Measurements from ENCODE around the gene CCDC90B. TPM values are rescaled to one million over a fixed set of nuclear protein-coding genes. Genes with fewer than 3 reads are reported as not detected.

CCDC90B gene, protein sequence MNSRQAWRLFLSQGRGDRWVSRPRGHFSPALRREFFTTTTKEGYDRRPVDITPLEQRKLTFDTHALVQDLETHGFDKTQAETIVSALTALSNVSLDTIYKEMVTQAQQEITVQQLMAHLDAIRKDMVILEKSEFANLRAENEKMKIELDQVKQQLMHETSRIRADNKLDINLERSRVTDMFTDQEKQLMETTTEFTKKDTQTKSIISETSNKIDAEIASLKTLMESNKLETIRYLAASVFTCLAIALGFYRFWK
- total RNA-seq (31.6 TPM), polyA plus RNA-seq (ENCODE audit: insufficient read depth, low read depth, low replicate concordance) (38.7 TPM)
- long read RNA-seq, donor 1, full-length matches to known transcripts: 18 of 18 reads
- long read RNA-seq, donor 1, partial matches to known transcripts: 0 of 18 reads
- long read RNA-seq, donor 1, other reads (novel, unspliced or antisense): 0 of 18 reads
- long read RNA-seq, donor 2, full-length matches to known transcripts: 24 of 24 reads
- long read RNA-seq, donor 2, partial matches to known transcripts: 0 of 24 reads
- long read RNA-seq, donor 2, other reads (novel, unspliced or antisense): 0 of 24 reads
- long read RNA-seq, donor 3, full-length matches to known transcripts: 15 of 15 reads
- long read RNA-seq, donor 3, partial matches to known transcripts: 0 of 15 reads
- long read RNA-seq, donor 3, other reads (novel, unspliced or antisense): 0 of 15 reads
- long read RNA-seq, donor 4, full-length matches to known transcripts: 21 of 21 reads
- long read RNA-seq, donor 4, partial matches to known transcripts: 0 of 21 reads
- long read RNA-seq, donor 4, other reads (novel, unspliced or antisense): 0 of 21 reads
- long read RNA-seq, donor 5, full-length matches to known transcripts: 3 of 3 reads
- long read RNA-seq, donor 5, partial matches to known transcripts: 0 of 3 reads
- long read RNA-seq, donor 5, other reads (novel, unspliced or antisense): 0 of 3 reads
- long read RNA-seq, donor 6, full-length matches to known transcripts: 34 of 34 reads
- long read RNA-seq, donor 6, partial matches to known transcripts: 0 of 34 reads
- long read RNA-seq, donor 6, other reads (novel, unspliced or antisense): 0 of 34 reads
- long read RNA-seq, donor 7, full-length matches to known transcripts: 24 of 33 reads
- long read RNA-seq, donor 7, partial matches to known transcripts: 3 of 33 reads
- long read RNA-seq, donor 7, other reads (novel, unspliced or antisense): 6 of 33 reads
- long read RNA-seq, donor 8, full-length matches to known transcripts: 23 of 29 reads
- long read RNA-seq, donor 8, partial matches to known transcripts: 6 of 29 reads
- long read RNA-seq, donor 8, other reads (novel, unspliced or antisense): 0 of 29 reads
- long read RNA-seq, donor 9, full-length matches to known transcripts: 10 of 10 reads
- long read RNA-seq, donor 9, partial matches to known transcripts: 0 of 10 reads
- long read RNA-seq, donor 9, other reads (novel, unspliced or antisense): 0 of 10 reads
- long read RNA-seq, donor 10, full-length matches to known transcripts: 16 of 21 reads
- long read RNA-seq, donor 10, partial matches to known transcripts: 5 of 21 reads
- long read RNA-seq, donor 10, other reads (novel, unspliced or antisense): 0 of 21 reads

DNA sequence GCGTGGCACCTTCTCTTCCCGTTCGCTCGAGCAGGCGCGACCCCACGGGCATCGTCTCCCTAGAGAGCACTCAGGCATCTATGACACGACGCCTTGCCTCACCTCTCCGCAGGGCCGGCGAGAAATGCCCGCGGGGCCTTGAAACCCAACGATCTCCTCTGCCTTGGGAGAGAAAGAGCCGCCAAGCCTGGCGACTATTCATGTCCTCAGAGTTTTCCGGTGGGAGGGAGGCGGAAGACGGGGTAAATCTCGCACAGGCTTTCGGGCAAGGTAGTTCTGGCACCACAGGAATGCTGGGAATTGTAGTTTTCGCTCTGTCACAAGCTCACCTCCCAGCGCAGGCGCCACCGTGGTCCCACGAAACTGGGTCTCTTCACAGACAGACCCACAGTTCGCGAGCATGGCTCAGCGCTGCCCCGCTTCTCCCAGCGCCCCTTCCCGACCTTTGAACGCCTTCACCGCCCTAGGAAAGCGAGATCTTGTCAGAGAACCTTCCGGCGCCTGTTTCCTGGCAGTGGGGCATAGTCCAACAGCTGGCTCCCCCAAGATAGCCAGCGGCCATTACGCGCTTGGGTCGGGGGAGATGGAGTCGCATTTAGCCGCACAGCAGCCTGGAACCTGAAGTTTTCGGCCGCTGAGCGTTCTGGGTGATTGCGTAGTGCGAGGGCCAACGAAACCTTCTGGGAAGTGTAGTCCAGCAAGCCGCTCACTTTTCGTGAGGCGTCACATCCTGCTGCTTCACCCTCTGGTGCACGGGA is at the start of gene CCDC90B:
Gene CCDC90B (minus strand): TSS at position 597 of the 758 bp plus-strand sequence. CDS start 395 bp downstream, at position 202.
- peak within 1 kb of the TSS; percentile 71 to 97 (median 72) for H3K9ac ChIP-seq (ENCODE audit: low read length in 3 of 3)
- H3K36me3 ChIP-seq (ENCODE audit: control insufficient read depth in 2 of 3, insufficient read depth in 3 of 3, low read length in 3 of 3): no peaks in the 10 kb centered on the region
- no peaks in the 10 kb centered on the region for H3K9me3 ChIP-seq (ENCODE audit: control insufficient read depth in 2 of 3, insufficient read depth in 1 of 3, low read length in 3 of 3)
- peak; percentile 60 for FAIRE-seq
- TF ChIP-seq, protein P1, sequence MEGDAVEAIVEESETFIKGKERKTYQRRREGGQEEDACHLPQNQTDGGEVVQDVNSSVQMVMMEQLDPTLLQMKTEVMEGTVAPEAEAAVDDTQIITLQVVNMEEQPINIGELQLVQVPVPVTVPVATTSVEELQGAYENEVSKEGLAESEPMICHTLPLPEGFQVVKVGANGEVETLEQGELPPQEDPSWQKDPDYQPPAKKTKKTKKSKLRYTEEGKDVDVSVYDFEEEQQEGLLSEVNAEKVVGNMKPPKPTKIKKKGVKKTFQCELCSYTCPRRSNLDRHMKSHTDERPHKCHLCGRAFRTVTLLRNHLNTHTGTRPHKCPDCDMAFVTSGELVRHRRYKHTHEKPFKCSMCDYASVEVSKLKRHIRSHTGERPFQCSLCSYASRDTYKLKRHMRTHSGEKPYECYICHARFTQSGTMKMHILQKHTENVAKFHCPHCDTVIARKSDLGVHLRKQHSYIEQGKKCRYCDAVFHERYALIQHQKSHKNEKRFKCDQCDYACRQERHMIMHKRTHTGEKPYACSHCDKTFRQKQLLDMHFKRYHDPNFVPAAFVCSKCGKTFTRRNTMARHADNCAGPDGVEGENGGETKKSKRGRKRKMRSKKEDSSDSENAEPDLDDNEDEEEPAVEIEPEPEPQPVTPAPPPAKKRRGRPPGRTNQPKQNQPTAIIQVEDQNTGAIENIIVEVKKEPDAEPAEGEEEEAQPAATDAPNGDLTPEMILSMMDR (IDR thresholded peaks at IDR 0.05; ENCODE audit: borderline replicate concordance, extremely low read depth, insufficient read depth): peak; percentile 42
- peak within 1 kb of the TSS; percentile 81 to 97 (median 94) for H3K4me3 ChIP-seq (ENCODE audit: low read length in 3 of 3)
- H3K27ac ChIP-seq (ENCODE audit: low read depth in 2 of 2, low read length in 2 of 2): peak within 1 kb of the TSS; percentile 97 to 100
- no peaks in the 10 kb centered on the region for H3K27me3 ChIP-seq (ENCODE audit: control insufficient read depth, insufficient read depth, low read length)
- DNase-seq: peak; percentile 97 to 99 (median 98)
- intact Hi-C loops (cut with DNase I): no loop called here
- H3K4me1 ChIP-seq (ENCODE audit: control insufficient read depth in 2 of 3, insufficient read depth in 2 of 3, low read depth in 1 of 3, low read length in 3 of 3): peaks cover 4 to 7% (median 5%) of the 10 kb centered on the region in 3 donors

DNA sequence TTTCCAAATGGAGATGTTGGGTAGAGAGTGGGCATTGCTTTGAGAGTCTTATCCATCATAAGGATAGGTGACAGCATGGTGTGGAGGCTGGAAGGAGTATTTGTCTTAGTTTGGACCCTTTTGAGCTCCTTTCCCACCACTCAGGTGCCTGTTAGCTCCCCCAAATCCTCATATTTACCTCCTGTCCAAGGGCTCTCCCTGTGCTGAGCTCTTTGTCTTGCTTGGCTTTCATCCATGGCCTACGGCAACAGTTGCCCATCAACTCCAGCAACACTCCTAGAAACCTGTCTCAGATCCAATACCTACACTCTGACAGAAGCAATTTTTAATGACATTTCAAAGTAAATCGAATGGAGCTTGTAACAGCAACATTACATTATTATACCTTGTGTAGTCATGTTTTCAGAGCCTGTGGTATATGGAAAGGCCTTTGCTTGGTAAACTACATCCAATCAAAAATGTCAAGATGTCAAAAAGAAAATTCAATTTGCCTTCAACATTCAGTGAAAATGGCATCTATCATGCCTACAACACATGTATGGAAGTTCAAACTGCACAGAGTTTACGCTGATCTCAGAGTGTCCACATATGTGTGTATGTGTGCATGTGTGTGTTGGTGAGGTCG is 49.4 kb upstream of the CCDC90B start:
- intact Hi-C loops (cut with DNase I): no loop called here
- Histone ChIP-seq H3K9ac (ENCODE audit: low read length in 3 of 3) (no peak overlapping the region), H3K4me3 (ENCODE audit: low read length in 3 of 3) (no peak overlapping the region), H3K36me3 (ENCODE audit: control insufficient read depth in 2 of 3, insufficient read depth in 3 of 3, low read length in 3 of 3) (no peaks in the 10 kb centered on the region), H3K27me3 (ENCODE audit: control insufficient read depth, insufficient read depth, low read length) (no peaks in the 10 kb centered on the region), H3K4me1 (ENCODE audit: control insufficient read depth in 2 of 3, insufficient read depth in 2 of 3, low read depth in 1 of 3, low read length in 3 of 3) (no peaks in the 10 kb centered on the region), H3K9me3 (ENCODE audit: control insufficient read depth in 2 of 3, insufficient read depth in 1 of 3, low read length in 3 of 3) (no peaks in the 10 kb centered on the region), H3K27ac (ENCODE audit: low read depth in 2 of 2, low read length in 2 of 2) (no peak overlapping the region)
- DNase-seq: no peak
- TF ChIP-seq, protein P1 (IDR thresholded peaks at IDR 0.05; ENCODE audit: borderline replicate concordance, extremely low read depth, insufficient read depth): no peak
- no peak for FAIRE-seq
